HG03175 (cell line): ENCODE results near the gene ANKRD40CL.
"Not testable (repeated sequence)": the region's sequence is repeated elsewhere in the genome, so short reads cannot be mapped to it uniquely, and the experiment has no call there.

Experiments
- ATAC-seq: cut with Tn5 transposase; IDR thresholded peaks from one replicate; pipeline ENCODE4 v1.9.1; 2021; ENCODE audit warnings: mild to moderate bottlenecking, moderate library complexity; ENCODE audit not compliant: unreplicated experiment

The ANKRD40CL gene, protein sequence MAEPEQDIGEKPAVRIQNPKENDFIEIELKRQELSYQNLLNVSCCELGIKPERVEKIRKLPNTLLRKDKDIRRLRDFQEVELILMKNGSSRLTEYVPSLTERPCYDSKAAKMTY

DNA sequence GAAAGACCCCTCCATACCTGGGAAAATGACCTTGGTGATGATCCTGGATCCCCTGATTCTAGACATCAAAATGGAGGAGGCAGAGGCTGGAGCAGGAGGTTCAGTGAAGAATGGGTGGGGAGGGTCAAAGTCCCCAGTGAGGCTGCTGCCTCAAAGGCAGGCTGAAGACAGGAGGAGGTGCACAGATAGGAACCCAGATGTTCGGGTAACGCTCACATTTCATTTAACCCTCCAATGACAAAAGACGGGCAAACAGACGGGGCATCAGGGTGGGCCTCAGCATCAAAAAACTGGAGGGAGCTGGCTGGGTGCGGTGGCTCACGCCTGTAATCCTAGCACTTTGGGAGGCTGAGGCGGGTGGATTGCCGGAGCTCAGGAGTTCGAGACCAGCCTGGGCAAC, at the start of gene ANKRD40CL:
TSS of gene ANKRD40CL (minus strand) at position 73 of the 400 bp plus-strand sequence. CDS start 605 bp downstream, outside the sequence.
- ATAC-seq: no peak

- ATAC-seq: no peak
Observed at GRCh38 chr17:50816271-50816670, 49.0 kb upstream of the ANKRD40CL start.

- ATAC-seq: no peak
Observed at GRCh38 chr17:50815400-50815799, 48.1 kb upstream of the ANKRD40CL start.

DNA sequence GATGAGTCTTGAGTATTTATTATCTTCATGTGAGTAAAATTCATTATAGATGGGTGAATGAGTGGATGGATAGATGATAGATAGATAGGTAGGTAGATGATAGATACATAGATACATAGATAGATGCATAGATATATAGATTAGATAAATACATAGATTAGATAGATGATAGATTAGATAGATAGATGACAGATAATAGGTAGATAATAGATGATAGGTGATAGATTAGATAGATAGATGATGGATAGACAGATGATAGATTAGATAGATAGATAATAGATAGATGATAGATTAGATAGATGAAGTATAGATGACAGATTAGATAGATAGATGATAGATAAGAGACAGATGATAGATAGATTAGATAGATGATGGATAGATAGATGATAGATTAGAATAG, 46.3 kb upstream of the ANKRD40CL start:
- no peak for ATAC-seq

DNA sequence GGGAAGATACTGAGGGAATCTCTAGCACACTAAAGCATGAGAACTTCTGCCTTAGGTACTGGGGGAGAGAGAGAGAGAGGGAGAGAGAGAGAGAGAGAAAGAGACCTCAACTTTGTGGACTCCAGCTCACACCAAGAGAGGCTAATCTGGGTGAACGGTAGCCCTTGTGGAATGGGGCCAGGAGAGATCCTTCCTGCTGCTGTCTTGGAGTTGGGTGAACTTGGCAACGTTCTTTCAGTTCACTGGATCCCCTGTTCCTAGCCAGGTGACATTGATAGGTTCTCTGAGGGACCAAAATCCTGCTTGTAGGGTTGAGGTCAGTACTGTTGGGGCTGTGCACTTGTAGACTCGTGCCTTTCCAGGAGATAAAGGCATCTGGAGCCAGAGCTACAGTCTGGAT, 41.6 kb upstream of the ANKRD40CL start:
- no peak for ATAC-seq

DNA sequence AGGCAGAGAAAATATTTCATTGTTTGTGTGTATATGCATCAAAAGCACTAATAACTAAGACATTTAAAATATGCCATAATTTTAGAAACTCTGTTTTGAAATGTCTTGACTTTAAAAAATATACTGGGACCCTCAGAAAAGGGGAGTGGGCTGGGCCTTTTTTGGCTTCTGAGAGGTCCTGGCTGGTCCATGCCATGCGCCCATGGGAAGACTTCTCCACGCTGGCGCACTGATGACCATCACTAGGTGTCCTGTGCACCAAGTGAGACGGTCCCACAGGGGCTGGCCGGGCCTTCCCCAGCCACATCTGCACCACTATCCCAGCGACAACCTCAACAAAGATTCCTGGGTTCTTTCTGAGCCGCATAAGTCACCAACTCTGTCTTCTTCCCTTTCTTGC, 41.1 kb upstream of the ANKRD40CL start:
- no peak for ATAC-seq

DNA sequence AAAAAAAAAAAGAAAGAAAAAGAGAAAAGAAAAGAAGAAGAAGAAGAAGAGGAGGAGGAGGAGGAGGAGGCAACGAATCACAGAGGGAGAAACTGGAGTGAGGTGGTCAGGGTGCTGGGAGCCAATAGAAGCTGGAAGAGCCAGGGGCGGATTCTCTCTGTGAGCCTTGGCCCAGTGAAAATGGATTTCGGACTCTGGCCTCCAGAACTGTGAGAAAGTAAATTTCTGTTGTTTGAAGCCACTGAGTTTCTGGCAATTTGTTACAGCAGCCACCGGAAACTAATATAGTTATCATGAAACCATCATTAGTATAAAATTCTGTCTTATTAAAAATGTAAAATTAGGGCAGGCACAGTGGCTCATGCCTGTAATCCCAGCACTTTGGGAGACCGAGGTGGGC, 40.4 kb upstream of the ANKRD40CL start:
- no peak for ATAC-seq

- no peak for ATAC-seq
Observed at GRCh38 chr17:50807009-50807408, 39.7 kb upstream of the ANKRD40CL start.

DNA sequence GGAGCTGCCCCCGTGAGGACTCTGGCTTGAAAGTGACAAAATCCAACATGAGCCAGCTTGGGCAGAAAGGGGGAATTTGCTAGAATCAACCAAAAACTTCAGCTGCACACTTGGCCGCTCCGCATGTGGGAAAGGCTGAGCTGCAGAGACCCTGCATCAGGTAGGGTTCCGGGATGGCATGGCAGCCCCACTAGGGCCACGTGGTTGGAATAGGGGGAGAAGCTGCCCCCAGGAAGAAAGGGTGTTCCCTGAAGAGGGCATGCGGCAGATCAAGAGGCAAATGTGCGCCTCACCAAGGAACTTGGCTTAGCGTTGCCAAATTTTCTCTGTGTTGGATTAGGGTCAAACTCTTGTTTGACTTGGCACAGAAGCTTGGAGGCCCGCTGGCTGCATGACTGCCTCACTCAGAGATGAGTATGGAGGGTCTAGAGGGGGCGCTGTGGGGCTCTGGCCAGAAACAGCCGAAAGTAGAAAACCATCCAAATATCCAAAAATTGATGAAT, 38.9 kb upstream of the ANKRD40CL start:
- ATAC-seq: no peak

- ATAC-seq: no peak
Observed at GRCh38 chr17:50805486-50805885, 38.2 kb upstream of the ANKRD40CL start.

- ATAC-seq: not testable (repeated sequence)
Observed at GRCh38 chr17:50804749-50805475, 37.6 kb upstream of the ANKRD40CL start.

DNA sequence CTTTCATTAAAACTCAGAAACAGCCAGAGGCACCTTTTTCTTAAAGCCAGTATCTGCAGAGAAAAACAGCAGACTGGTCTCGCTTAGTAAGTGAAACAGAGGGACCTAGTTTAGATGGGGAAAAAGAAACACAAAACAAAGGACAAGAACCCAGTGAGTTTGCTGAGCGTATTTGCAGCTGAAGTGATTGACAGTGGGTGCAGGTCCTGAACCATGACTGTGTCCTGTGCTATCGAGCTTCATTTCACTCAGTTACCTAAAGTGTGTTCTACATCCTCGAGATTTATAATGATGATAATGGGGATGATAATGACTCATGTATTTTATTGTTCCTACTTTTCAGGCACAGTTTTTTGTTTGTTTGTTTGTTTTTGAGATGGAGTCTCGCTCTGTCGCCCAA, 36.4 kb upstream of the ANKRD40CL start:
- no peak for ATAC-seq

DNA sequence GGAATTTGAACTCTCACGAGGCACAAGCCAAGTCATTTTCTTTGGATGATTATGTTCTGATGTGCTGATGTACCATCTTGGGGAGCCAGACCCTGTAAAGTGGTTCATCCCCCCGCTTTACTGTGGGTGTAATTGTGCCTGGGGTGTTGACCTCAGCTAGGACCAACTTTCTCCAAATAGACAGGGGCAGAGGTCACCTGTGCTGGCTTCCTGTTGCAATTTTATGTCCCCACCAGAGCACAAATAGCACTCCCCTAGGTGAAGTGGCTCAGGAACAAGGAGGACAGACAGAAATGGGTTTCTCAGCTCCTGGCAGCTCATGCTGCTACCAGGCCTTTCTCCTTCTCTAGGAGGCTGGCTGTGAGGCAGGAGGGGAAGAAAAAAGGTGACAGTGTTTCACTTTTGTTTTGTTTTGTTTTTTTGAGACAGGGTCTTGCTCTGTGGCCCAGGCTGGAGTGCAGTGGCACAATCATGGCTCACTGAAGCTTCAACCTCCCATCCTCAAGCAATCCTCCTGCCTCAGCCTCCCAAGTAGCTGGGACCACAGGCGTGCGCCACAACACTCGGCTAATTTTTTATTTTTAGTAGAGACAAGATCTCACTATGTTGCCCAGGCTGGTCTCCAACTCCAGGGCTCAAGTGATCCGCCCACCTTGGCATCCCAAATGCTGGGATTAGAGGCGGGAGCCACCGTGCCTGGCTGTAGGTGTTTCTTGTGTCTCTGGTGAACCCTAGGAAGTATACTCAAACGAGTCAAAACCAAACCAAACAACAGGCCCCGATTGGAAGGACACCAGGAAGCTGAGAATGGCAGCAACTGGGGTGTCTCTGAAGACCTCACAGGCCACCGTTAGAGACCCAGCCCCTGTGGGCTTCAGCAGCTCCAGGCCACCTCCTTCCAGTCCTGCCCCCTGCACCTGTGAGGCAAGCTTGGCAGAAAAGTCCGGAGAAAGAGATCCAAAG, 35.6 kb upstream of the ANKRD40CL start:
- no peak for ATAC-seq

GRCh38 chr17:50800196-50800700, 32.9 kb upstream of the ANKRD40CL start:
- ATAC-seq: no peak

- no peak for ATAC-seq
Observed at GRCh38 chr17:50799582-50799981, 32.3 kb upstream of the ANKRD40CL start.

- ATAC-seq: no peak
Observed at GRCh38 chr17:50798424-50799288, 31.3 kb upstream of the ANKRD40CL start.

- ATAC-seq: no peak
Observed at GRCh38 chr17:50797135-50797810, 30.0 kb upstream of the ANKRD40CL start.

DNA sequence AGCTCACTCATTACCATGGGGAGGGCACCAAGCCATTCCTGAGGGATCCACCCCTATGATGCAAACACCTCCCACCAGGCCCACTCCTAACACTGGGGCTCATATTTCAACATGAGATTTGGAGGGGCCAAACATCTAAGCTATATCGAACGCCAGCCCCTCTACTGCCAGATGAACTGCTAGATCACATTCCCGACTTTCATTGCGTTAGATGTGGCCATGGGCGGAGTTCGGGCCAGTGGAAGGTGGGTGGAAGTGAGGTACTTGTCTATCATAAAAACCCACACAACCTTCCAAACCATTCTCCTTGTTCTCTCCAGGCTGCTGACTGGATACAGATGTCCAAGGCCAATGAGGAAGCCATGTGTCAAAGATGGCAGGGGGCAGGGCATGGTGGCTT, 27.0 kb upstream of the ANKRD40CL start:
- no peak for ATAC-seq

- no peak for ATAC-seq
Observed at GRCh38 chr17:50793007-50793406, 25.7 kb upstream of the ANKRD40CL start.

- no peak for ATAC-seq
Observed at GRCh38 chr17:50792132-50792531, 24.8 kb upstream of the ANKRD40CL start.
